ENCODE data around the gene AAMP.

DNA sequence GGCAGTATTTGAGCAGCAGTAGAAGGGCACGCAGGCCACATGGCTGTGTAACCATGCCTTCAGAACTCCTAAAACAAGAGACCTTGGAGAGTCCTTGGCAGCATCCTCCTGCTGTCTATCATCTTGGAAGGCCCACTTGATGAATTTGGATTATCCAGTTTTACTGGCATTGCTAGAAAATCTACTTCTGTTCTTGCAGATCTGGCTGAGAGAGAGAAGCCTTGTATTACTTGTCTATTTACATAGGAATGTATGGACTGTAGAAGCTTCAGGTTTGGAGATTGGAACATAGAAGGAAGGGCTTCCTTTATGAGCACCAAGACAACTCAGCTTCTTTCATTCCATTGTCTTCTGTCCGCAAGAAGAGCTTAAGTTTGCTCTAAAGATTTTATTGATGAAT is 25.3 kb downstream of the AAMP start:
- TF ChIP-seq POLR2A (IDR thresholded peaks at IDR 0.05; ENCODE audit: low read depth, low read length), result no peak
- TF ChIP-seq, protein P1, sequence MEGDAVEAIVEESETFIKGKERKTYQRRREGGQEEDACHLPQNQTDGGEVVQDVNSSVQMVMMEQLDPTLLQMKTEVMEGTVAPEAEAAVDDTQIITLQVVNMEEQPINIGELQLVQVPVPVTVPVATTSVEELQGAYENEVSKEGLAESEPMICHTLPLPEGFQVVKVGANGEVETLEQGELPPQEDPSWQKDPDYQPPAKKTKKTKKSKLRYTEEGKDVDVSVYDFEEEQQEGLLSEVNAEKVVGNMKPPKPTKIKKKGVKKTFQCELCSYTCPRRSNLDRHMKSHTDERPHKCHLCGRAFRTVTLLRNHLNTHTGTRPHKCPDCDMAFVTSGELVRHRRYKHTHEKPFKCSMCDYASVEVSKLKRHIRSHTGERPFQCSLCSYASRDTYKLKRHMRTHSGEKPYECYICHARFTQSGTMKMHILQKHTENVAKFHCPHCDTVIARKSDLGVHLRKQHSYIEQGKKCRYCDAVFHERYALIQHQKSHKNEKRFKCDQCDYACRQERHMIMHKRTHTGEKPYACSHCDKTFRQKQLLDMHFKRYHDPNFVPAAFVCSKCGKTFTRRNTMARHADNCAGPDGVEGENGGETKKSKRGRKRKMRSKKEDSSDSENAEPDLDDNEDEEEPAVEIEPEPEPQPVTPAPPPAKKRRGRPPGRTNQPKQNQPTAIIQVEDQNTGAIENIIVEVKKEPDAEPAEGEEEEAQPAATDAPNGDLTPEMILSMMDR (IDR thresholded peaks at IDR 0.05; ENCODE audit: extremely low read depth in 1 of 2, insufficient read depth in 1 of 2, low read depth in 1 of 2, low read length in 2 of 2), result no peak
- no peak for TF ChIP-seq EZH2 (IDR thresholded peaks at IDR 0.05; ENCODE audit: borderline replicate concordance, low read depth, low read length, severe bottlenecking)
- no peak for TF ChIP-seq FOS (IDR thresholded peaks at IDR 0.05; ENCODE audit: borderline replicate concordance, insufficient read depth, low read length)
- no peak for TF ChIP-seq POLR2AphosphoS5 (IDR thresholded peaks at IDR 0.05; ENCODE audit: insufficient read depth, low read depth, low read length)
- TF ChIP-seq, protein P2, sequence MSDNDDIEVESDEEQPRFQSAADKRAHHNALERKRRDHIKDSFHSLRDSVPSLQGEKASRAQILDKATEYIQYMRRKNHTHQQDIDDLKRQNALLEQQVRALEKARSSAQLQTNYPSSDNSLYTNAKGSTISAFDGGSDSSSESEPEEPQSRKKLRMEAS (IDR thresholded peaks at IDR 0.05; ENCODE audit: insufficient read depth, insufficient read length), result no peak

Data from endothelial cell of umbilical vein (primary cell).